NCI-H82 treated with DMSO at 0.1 percent for 48 hours (cell line): ENCODE measurements around the gene FEN1.

Experiments used
- DNase-seq: peaks from one replicate; lab custom pipeline; 2025; ENCODE audit not compliant: unreplicated experiment; lab: John Stamatoyannopoulos, UW

Gene FEN1

GRCh38 chr11:61815790-61816735 lies 23.4 kb downstream of the FEN1 start:
- DNase-seq, result no peak

GRCh38 chr11:61816736-61817455 lies 24.2 kb downstream of the FEN1 start, which contains the start of gene FADS1:
Gene FADS1, minus strand, starts transcription at chr11:61817003. Its CDS starts 74 bp downstream, at chr11:61816929.
- DNase-seq, result peak; percentile 88

- DNase-seq, result no peak
Observed at GRCh38 chr11:61817471-61818202, 24.9 kb downstream of the FEN1 start.

GRCh38 chr11:61820174-61820573 lies 27.5 kb downstream of the FEN1 start:
- DNase-seq, result peak; percentile 17

- DNase-seq, result no peak
Observed at GRCh38 chr11:61826930-61827570, 34.3 kb downstream of the FEN1 start.

GRCh38 chr11:61827571-61828378 lies 35.1 kb downstream of the FEN1 start, which contains the start of gene FADS2:
Gene FADS2, plus strand, starts transcription at chr11:61828300. Its CDS starts 91 bp downstream, at chr11:61828391.
- DNase-seq, result peak; percentile 92

GRCh38 chr11:61828379-61828628 lies 35.6 kb downstream of the FEN1 start:
- DNase-seq, result no peak

- DNase-seq, result no peak
Observed at GRCh38 chr11:61828629-61829407, 36.1 kb downstream of the FEN1 start.

- no peak for DNase-seq
Observed at GRCh38 chr11:61829806-61830205, 37.1 kb downstream of the FEN1 start.

- DNase-seq, result no peak
Observed at GRCh38 chr11:61830237-61831105, 37.8 kb downstream of the FEN1 start.

GRCh38 chr11:61832207-61832606 lies 39.5 kb downstream of the FEN1 start:
- DNase-seq, result no peak

- no peak for DNase-seq
Observed at GRCh38 chr11:61832754-61833153, 40.0 kb downstream of the FEN1 start.

GRCh38 chr11:61833471-61833870 lies 40.8 kb downstream of the FEN1 start:
- DNase-seq, result no peak

- no peak for DNase-seq
Observed at GRCh38 chr11:61833926-61834277, 41.2 kb downstream of the FEN1 start.

GRCh38 chr11:61834278-61835048 lies 41.8 kb downstream of the FEN1 start:
- no peak for DNase-seq

GRCh38 chr11:61836193-61836592 lies 43.5 kb downstream of the FEN1 start:
- DNase-seq, result no peak

GRCh38 chr11:61837411-61838005 lies 44.8 kb downstream of the FEN1 start:
- DNase-seq, result no peak
